ENCODE data around the gene ENTPD2. TPM values are rescaled to one million over a fixed set of nuclear protein-coding genes. Genes with fewer than 3 reads are reported as not detected.

ENTPD2 gene
- total and polyA plus RNA-seq, 2 of the 4 experiments (the other 2 are of a cell fraction) = not detected

DNA sequence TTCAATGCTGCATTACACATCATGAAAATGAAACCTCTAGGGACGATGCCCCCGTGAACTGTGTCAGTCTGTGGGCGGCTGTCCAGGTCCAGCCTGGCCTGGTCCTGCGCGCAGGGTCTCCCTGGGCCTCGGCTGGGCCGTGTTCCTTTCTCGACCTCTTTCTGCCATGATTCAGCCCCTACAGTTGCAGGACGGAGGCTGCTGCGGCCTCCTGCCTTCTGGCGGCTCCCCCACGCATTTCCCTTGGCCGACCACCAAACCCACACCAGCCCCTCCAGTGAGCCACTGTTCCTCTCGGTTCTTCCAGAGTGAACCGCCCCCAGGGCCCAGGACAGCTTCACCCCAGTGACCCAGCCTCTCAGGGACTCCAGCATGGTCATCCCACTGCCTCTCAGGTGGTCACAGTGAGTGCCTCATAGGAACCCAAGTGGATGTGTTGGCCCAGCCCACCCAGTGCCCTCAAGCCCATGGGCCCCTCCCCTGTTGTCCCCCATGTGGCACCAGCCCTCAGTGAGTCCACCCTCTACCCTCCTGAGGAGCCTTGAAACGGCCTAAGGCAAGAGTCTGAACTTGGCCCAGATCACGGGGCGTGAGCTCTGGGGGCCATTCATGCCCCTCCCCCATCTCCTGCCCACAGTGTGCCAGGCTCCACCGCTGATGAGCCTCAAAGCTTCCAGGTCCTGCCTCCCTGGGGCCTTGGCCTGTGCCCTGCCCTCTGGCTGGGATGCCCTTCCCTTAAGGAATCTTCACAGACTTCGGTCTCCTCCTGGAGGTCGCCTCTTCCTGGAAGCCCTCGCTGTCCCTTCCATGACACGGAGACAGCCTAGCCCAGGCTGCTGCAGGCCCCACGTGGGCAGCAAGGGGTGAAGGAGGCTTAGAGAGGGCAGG, 47.5 kb downstream of the ENTPD2 start:
- POLR2A ChIA-PET (ENCODE audit: unreplicated experiment) = no interaction called here
- dilution Hi-C loops (cut with HindIII; ENCODE audit: low sequenced_read_pairs, unreplicated experiment) = no loop called here
- no peak for TF ChIP-seq CHD1 (IDR thresholded peaks at IDR 0.05; ENCODE audit: low read depth, low read length)
- TF ChIP-seq BHLHE40 (IDR thresholded peaks at IDR 0.05; ENCODE audit: low read depth, low read length) = no peak
- no peak for TF ChIP-seq POLR2A (IDR thresholded peaks at IDR 0.05; ENCODE audit: low read depth, low read length)
- TF ChIP-seq RFX5 (IDR thresholded peaks at IDR 0.05; ENCODE audit: low read depth, low read length) = no peak
- no peak for TF ChIP-seq CEBPB (IDR thresholded peaks at IDR 0.05; ENCODE audit: low read depth, low read length)
- TF ChIP-seq NFE2L2 (IDR thresholded peaks at IDR 0.05; ENCODE audit: low read depth, low read length) = no peak
- no peak for TF ChIP-seq FOS (IDR thresholded peaks at IDR 0.05; ENCODE audit: low read depth, low read length)
- TF ChIP-seq RAD21 (IDR thresholded peaks at IDR 0.05; ENCODE audit: low read length) = no peak
- TF ChIP-seq MXI1 (IDR thresholded peaks at IDR 0.05; ENCODE audit: borderline replicate concordance, low read depth, low read length) = no peak
- TF ChIP-seq, protein P1, sequence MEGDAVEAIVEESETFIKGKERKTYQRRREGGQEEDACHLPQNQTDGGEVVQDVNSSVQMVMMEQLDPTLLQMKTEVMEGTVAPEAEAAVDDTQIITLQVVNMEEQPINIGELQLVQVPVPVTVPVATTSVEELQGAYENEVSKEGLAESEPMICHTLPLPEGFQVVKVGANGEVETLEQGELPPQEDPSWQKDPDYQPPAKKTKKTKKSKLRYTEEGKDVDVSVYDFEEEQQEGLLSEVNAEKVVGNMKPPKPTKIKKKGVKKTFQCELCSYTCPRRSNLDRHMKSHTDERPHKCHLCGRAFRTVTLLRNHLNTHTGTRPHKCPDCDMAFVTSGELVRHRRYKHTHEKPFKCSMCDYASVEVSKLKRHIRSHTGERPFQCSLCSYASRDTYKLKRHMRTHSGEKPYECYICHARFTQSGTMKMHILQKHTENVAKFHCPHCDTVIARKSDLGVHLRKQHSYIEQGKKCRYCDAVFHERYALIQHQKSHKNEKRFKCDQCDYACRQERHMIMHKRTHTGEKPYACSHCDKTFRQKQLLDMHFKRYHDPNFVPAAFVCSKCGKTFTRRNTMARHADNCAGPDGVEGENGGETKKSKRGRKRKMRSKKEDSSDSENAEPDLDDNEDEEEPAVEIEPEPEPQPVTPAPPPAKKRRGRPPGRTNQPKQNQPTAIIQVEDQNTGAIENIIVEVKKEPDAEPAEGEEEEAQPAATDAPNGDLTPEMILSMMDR (conservative IDR thresholded peaks at IDR 0.05; ENCODE audit: low read depth, low read length) = no peak
- no peak for TF ChIP-seq MAFK (IDR thresholded peaks at IDR 0.05; ENCODE audit: low read depth, low read length)
- no peak for TF ChIP-seq USF2 (IDR thresholded peaks at IDR 0.05; ENCODE audit: low read depth, low read length)
- no peak for TF ChIP-seq RCOR1 (IDR thresholded peaks at IDR 0.05; ENCODE audit: insufficient replicate concordance, low read length)
- TF ChIP-seq SMC3 (IDR thresholded peaks at IDR 0.05; ENCODE audit: low read depth, low read length) = no peak

More for the DNA sequence above, 47.5 kb downstream of the ENTPD2 start:
- no peaks in the 10 kb centered on the region for H3K9me3 ChIP-seq (ENCODE audit: control insufficient read depth, insufficient read depth, low read length)
- H2BK5ac ChIP-seq (ENCODE audit: low read depth, low read length, poor library complexity, severe bottlenecking) = no peak overlapping the region
- H2AK5ac ChIP-seq (ENCODE audit: low read depth, low read length) = peak overlapping the region; percentile 73; the same call in 1 of the 2 replicates
- no TSS peak for BruUV-seq (replicated peaks)
- no peak overlapping the region for H4K8ac ChIP-seq (ENCODE audit: low read depth in 2 of 2, low read length in 2 of 2)
- no peak overlapping the region for H3K18ac ChIP-seq (ENCODE audit: low read depth, low read length)
- no peak overlapping the region for H3K23ac ChIP-seq (ENCODE audit: low read depth, low read length)
- no peak overlapping the region for H2BK20ac ChIP-seq (ENCODE audit: low read depth, low read length)
- H2AFZ ChIP-seq (replicated peaks; ENCODE audit: low read length, poor library complexity) = peak overlapping the region; percentile 51
- H3K79me1 ChIP-seq (ENCODE audit: low read depth in 1 of 2, low read length in 2 of 2) = no peaks in the 10 kb centered on the region
- no peak overlapping the region for H4K5ac ChIP-seq (ENCODE audit: low read depth, low read length)
- no peak overlapping the region for H3K27ac ChIP-seq (ENCODE audit: insufficient read depth, low read length)
- no peak overlapping the region for H2BK15ac ChIP-seq (ENCODE audit: low read depth, low read length)
- H3K27me3 ChIP-seq (ENCODE audit: control insufficient read depth, insufficient read depth, low read length) = no peaks in the 10 kb centered on the region
- peaks cover 11% of the 10 kb centered on the region for H3K4me1 ChIP-seq (ENCODE audit: control insufficient read depth, insufficient read depth, low read length)
- H3K14ac ChIP-seq (replicated peaks; ENCODE audit: low read depth, low read length) = no peak overlapping the region
- CTCF ChIA-PET = interaction anchor here (0.6 kb wide), 1 partner anchor 22 kb away, joined by 3 read pairs; no protein-coding TSS in a partner anchor
- H3K56ac ChIP-seq (ENCODE audit: extremely low read depth, insufficient read depth, low read length) = no peak overlapping the region
- no peak overlapping the region for H3K4me3 ChIP-seq (ENCODE audit: insufficient read depth, low read depth, low read length)
- intact Hi-C loops (cut with micrococcal nuclease) (loop anchor here (2.0 kb wide), 1 partner anchor 22 kb away; the partner anchor contains the start of gene ABCA2), in situ Hi-C loops (cut with MboI; ENCODE audit: low sequenced_read_pairs) (no loop called here)
- H3K9ac ChIP-seq (ENCODE audit: low read depth, low read length) = no peak overlapping the region
- DNase-seq (peak; percentile 9), ATAC-seq (ENCODE audit: low read depth) (peak; percentile 6; the same call in 1 of the 2 replicates)
- H4K20me1 ChIP-seq (ENCODE audit: insufficient read depth, low read length) = peaks cover 8% of the 10 kb centered on the region
- no peak overlapping the region for H3K4me2 ChIP-seq (ENCODE audit: low read depth, low read length)
- H3K36me3 ChIP-seq (ENCODE audit: control insufficient read depth, insufficient read depth, low read length) = peaks cover 13% of the 10 kb centered on the region
- WGBS, 2 experiments (ENCODE audit: extremely low coverage in 2 of 2, insufficient read length in 1 of 2) = 86% methylated on average over 7 of the region's 24 CpGs; no CpG with 5 or more reads in 1 of the 2 experiments
- no peak overlapping the region for H2BK120ac ChIP-seq (ENCODE audit: low read depth, low read length)
- H2AK9ac ChIP-seq (replicated peaks; ENCODE audit: low read depth, low read length, poor library complexity) = peak overlapping the region; percentile 65
- peaks cover 5% of the 10 kb centered on the region; the same call in 1 of the 2 replicates for H3K9me1 ChIP-seq (ENCODE audit: insufficient read depth, low read length)
- no peak overlapping the region for H4K91ac ChIP-seq (ENCODE audit: insufficient read depth, low read depth, low read length)
- H3K4ac ChIP-seq (ENCODE audit: low read depth, low read length) = no peak overlapping the region

All from IMR-90 (cell line).